Body of pancreas (tissue), 4 donors: ENCODE measurements around the gene SEMA3A. TPM values are rescaled to one million over a fixed set of nuclear protein-coding genes. Genes with fewer than 3 reads are reported as not detected.

Source experiments
- ATAC-seq: fragments of 150-250 bp; one replicate; pipeline ENCODE4 v1.9.1; 2016
- DNase-seq, 4 donors: peaks; one replicate each; pipeline ENCODE4 v3.0.0-alpha.2; 2019
- H3K27ac ChIP-seq, 4 donors: fragments of 200-600 bp; sonication (generic); 1 replicate in 3 of 4; 2 replicates in 1 of 4; pipeline versions ENCODE4 v1.5.1 to v1.6.1; 2016 to 2019; ENCODE audit warnings: mild to moderate bottlenecking in 1 of 4, mixed read lengths in 1 of 4, moderate library complexity in 1 of 4
- H3K27me3 ChIP-seq, 2 donors: fragments of 200-600 bp; sonication (generic); one replicate each; pipeline ENCODE4 v1.6.0; 2016; ENCODE audit warnings: mild to moderate bottlenecking in 1 of 2
- H3K36me3 ChIP-seq, 2 donors: fragments of 200-600 bp; sonication (generic); replicated peaks in 1 of 2; 2 replicates each; pipeline ENCODE4 v1.5.1; 2016; ENCODE audit warnings: low read depth in 2 of 2; ENCODE audit not compliant: insufficient read depth in 1 of 2
- H3K4me1 ChIP-seq: fragments of 200-600 bp; sonication (generic); one replicate; pipeline ENCODE4 v1.6.0; 2016
- H3K4me3 ChIP-seq, 2 donors: fragments of 200-600 bp; sonication (generic); 1 replicate in 1 of 2; 2 replicates in 1 of 2; pipeline ENCODE4 v1.5.1; 2016 to 2019
- H3K9me3 ChIP-seq, 3 donors: fragments of 200-600 bp; sonication (generic); 1 replicate in 2 of 3; 2 replicates in 1 of 3; pipeline ENCODE4 v1.5.1; 2016
- CTCF ChIP-seq, 7 experiments: fragments of 450-650 bp in 4 of 7; fragments of 200-600 bp in 3 of 7; sonication (generic) in 3 of 7; IDR thresholded peaks; one replicate each; pipeline ENCODE4 v1.5.1; 2016 to 2019; ENCODE audit warnings: antibody characterized with exemption in 7 of 7
- POLR2A ChIP-seq, 3 donors: fragments of 450-650 bp; IDR thresholded peaks; one replicate each; pipeline ENCODE4 v1.6.1; 2016; ENCODE audit warnings: antibody characterized with exemption in 3 of 3, mild to moderate bottlenecking in 2 of 3
- WGBS, 2 donors: methylation state at CpG; one replicate each; pipeline ENCODE4 v1.1.5; 2017; 5-methylcytosine and 5-hydroxymethylcytosine counted together
- intact Hi-C: fragments of 100-400 bp; cut with DNase I; formaldehyde crosslinking; loops from one replicate; pipeline ENCODE4 v1.15.1; 2023
- total RNA-seq, 2 donors: library from RNA; depleted of rRNA; stranded (reverse); fragments of >200 nt; gene quantifications; one replicate each; pipeline ENCODE4 v1.1.0, GENCODE V29; 2016

The SEMA3A gene
- total RNA-seq, 2 donors from 2014 or later: 0.33 to 2.6 TPM

- no peak overlapping the region for H3K27ac ChIP-seq
- H3K4me3 ChIP-seq: no peak overlapping the region
- no peak for ATAC-seq
- H3K27me3 ChIP-seq: no peaks in the 10 kb centered on the region
- WGBS, 2 donors: 63 to 79% methylated on average over 2 of the region's 2 CpGs
- intact Hi-C loops: no loop called here
- TF ChIP-seq CTCF (IDR thresholded peaks at IDR 0.05) (no peak), POLR2A (IDR thresholded peaks at IDR 0.05) (no peak)
- DNase-seq: no peak
- no peaks in the 10 kb centered on the region for H3K4me1 ChIP-seq
- no peaks in the 10 kb centered on the region for H3K9me3 ChIP-seq
- no peaks in the 10 kb centered on the region for H3K36me3 ChIP-seq
Observed at GRCh38 chr7:84139986-84140729, 54.4 kb downstream of the SEMA3A start.

- ATAC-seq (no peak), DNase-seq (no peak)
- intact Hi-C loops: no loop called here
- Histone ChIP-seq H3K27ac (no peak overlapping the region), H3K27me3 (no peaks in the 10 kb centered on the region), H3K4me3 (no peak overlapping the region), H3K9me3 (no peaks in the 10 kb centered on the region), H3K4me1 (no peaks in the 10 kb centered on the region), H3K36me3 (no peaks in the 10 kb centered on the region)
- TF ChIP-seq CTCF (IDR thresholded peaks at IDR 0.05) (no peak), POLR2A (IDR thresholded peaks at IDR 0.05) (no peak)
- 61 to 70% methylated on average over 3 of the region's 3 CpGs for WGBS, 2 donors
Observed at GRCh38 chr7:84138411-84138810, 56.2 kb downstream of the SEMA3A start.

GRCh38 chr7:84137812-84138211 is 56.8 kb downstream of the SEMA3A start:
- no peak overlapping the region for H3K4me3 ChIP-seq
- intact Hi-C loops: no loop called here
- TF ChIP-seq CTCF (IDR thresholded peaks at IDR 0.05) (no peak), POLR2A (IDR thresholded peaks at IDR 0.05) (no peak)
- no peaks in the 10 kb centered on the region for H3K36me3 ChIP-seq
- no peaks in the 10 kb centered on the region for H3K9me3 ChIP-seq
- H3K27me3 ChIP-seq: no peaks in the 10 kb centered on the region
- no peak overlapping the region for H3K27ac ChIP-seq
- H3K4me1 ChIP-seq: no peaks in the 10 kb centered on the region
- no peak for DNase-seq
- ATAC-seq: no peak

- no peak for ATAC-seq
- Histone ChIP-seq H3K4me3 (no peak overlapping the region), H3K27me3 (no peaks in the 10 kb centered on the region), H3K27ac (no peak overlapping the region), H3K36me3 (no peaks in the 10 kb centered on the region), H3K4me1 (no peaks in the 10 kb centered on the region), H3K9me3 (no peaks in the 10 kb centered on the region)
- TF ChIP-seq POLR2A (IDR thresholded peaks at IDR 0.05) (no peak), CTCF (IDR thresholded peaks at IDR 0.05) (no peak)
- 79 to 93% methylated on average over 3 of the region's 3 CpGs for WGBS, 2 donors
- intact Hi-C loops: no loop called here
- DNase-seq: no peak
Observed at GRCh38 chr7:84136809-84137208, 57.8 kb downstream of the SEMA3A start.

- WGBS, 2 donors: 62 to 64% methylated on average over 3 of the region's 3 CpGs
Observed at GRCh38 chr7:84136336-84136735, 58.3 kb downstream of the SEMA3A start.

More at GRCh38 chr7:84136336-84136735, 58.3 kb downstream of the SEMA3A start:
- Histone ChIP-seq H3K27me3 (no peaks in the 10 kb centered on the region), H3K4me3 (no peak overlapping the region), H3K4me1 (no peaks in the 10 kb centered on the region), H3K36me3 (no peaks in the 10 kb centered on the region), H3K9me3 (no peaks in the 10 kb centered on the region), H3K27ac (no peak overlapping the region)
- intact Hi-C loops: no loop called here
- TF ChIP-seq POLR2A (IDR thresholded peaks at IDR 0.05): no peak
- no peak for TF ChIP-seq CTCF (IDR thresholded peaks at IDR 0.05)
- ATAC-seq (no peak), DNase-seq (no peak)
